Measurements from ENCODE around the gene RBM14. TPM values are rescaled to one million over a fixed set of nuclear protein-coding genes. Genes with fewer than 3 reads are reported as not detected.

Gene RBM14
- total and polyA plus RNA-seq, 10 of the 15 experiments (the other 5 are each of a cell fraction or from before 2014, with no cell fraction given) = 5.4 to 140 (median 44.5) TPM

GRCh38 chr11:66612458-66612857 lies 4.0 kb upstream of the RBM14 start:
- H3K27me3 ChIP-seq (replicated peaks in 1 of 2; ENCODE audit: control insufficient read depth in 2 of 2, insufficient read depth in 2 of 2, low read length in 1 of 2) = no peaks in the 10 kb centered on the region
- no peak overlapping the region for H3K4me3 ChIP-seq
- RAD21 ChIA-PET (ENCODE audit: unreplicated experiment) = interaction anchor here (1.3 to 1.4 kb wide), 2 partner anchors 26 to 33 kb away, joined by 3 to 4 read pairs; partner anchors contain the start of gene RBM4
- TF ChIP-seq SIX5 (IDR thresholded peaks at IDR 0.05; ENCODE audit: low read depth, low read length, severe bottlenecking) = no peak
- no peak for ATAC-seq
- H3K36me3 ChIP-seq (ENCODE audit: control insufficient read depth in 2 of 2, insufficient read depth in 2 of 2, low read length in 1 of 2) = no peaks in the 10 kb centered on the region
- no peaks in the 10 kb centered on the region for H3K9me3 ChIP-seq (replicated peaks; ENCODE audit: control insufficient read depth, insufficient read depth, low read length)
- WGBS (ENCODE audit: insufficient coverage, insufficient replicate concordance, low lambda C conversion rate, missing lambda C conversion rate) = 100% methylated on average over 1 of the region's 1 CpG
- H3K79me2 ChIP-seq (ENCODE audit: control insufficient read depth, insufficient read depth, low read length) = peaks cover 18% of the 10 kb centered on the region
- DNase-seq (ENCODE audit: low read depth, low spot score) = no peak
- no peak overlapping the region for H3K9ac ChIP-seq (ENCODE audit: control insufficient read depth, insufficient read depth, low read length)
- no peak for FAIRE-seq
- in situ Hi-C loops (cut with MboI) = no loop called here
- BruUV-seq (replicated peaks) = no TSS peak
- SMC1A ChIA-PET (ENCODE audit: uncharacterized antibody, unreplicated experiment) = interaction anchor here (2.3 to 2.9 kb wide), 2 partner anchors 26 to 65 kb away, joined by 10 to 12 read pairs; partner anchors contain the start of genes RBM4 and RBM4B
- peaks cover 32% of the 10 kb centered on the region for H3K4me1 ChIP-seq (ENCODE audit: control insufficient read depth, insufficient read depth, low read length)
- intact Hi-C loops (cut with micrococcal nuclease; ENCODE audit: unreplicated experiment) = no loop called here
- no peak overlapping the region for H2AFZ ChIP-seq (ENCODE audit: control insufficient read depth, low read depth, low read length)
- no peak overlapping the region for H3K27ac ChIP-seq (ENCODE audit: control insufficient read depth, insufficient read depth)
- CTCF ChIA-PET = interaction anchor here (0.8 to 1.4 kb wide), 3 partner anchors 14 to 66 kb away, joined by 3 to 4 read pairs (median 3); partner anchors contain the start of genes CCDC87 and ZDHHC24
- POLR2A ChIA-PET = interaction anchor here (1.1 to 1.2 kb wide), 3 partner anchors 9 to 65 kb away, joined by 3 to 6 read pairs (median 3); no protein-coding TSS in a partner anchor
- H4K20me1 ChIP-seq (ENCODE audit: control insufficient read depth, insufficient read depth) = peaks cover 2% of the 10 kb centered on the region
- H3K4me2 ChIP-seq (ENCODE audit: control insufficient read depth, insufficient read depth) = no peak overlapping the region

GRCh38 chr11:66614073-66614472 lies 2.4 kb upstream of the RBM14 start:
- H4K20me1 ChIP-seq (ENCODE audit: control insufficient read depth, insufficient read depth) = peaks cover 11% of the 10 kb centered on the region
- 94% methylated on average over 13 of the region's 13 CpGs for WGBS (ENCODE audit: insufficient coverage, insufficient replicate concordance, low lambda C conversion rate, missing lambda C conversion rate)
- no peaks in the 10 kb centered on the region for H3K27me3 ChIP-seq (replicated peaks in 1 of 2; ENCODE audit: control insufficient read depth in 2 of 2, insufficient read depth in 2 of 2, low read length in 1 of 2)
- peaks cover 34% of the 10 kb centered on the region for H3K79me2 ChIP-seq (ENCODE audit: control insufficient read depth, insufficient read depth, low read length)
- in situ Hi-C loops (cut with MboI) = no loop called here
- no peak overlapping the region for H3K4me3 ChIP-seq
- H3K9ac ChIP-seq (ENCODE audit: control insufficient read depth, insufficient read depth, low read length) = no peak overlapping the region
- peaks cover 0 to 8% of the 10 kb centered on the region in 2 experiments; a peak in 1 of 4 replicates for H3K36me3 ChIP-seq (ENCODE audit: control insufficient read depth in 2 of 2, insufficient read depth in 2 of 2, low read length in 1 of 2)
- no peak overlapping the region for H3K27ac ChIP-seq (ENCODE audit: control insufficient read depth, insufficient read depth)
- no TSS peak for BruUV-seq (replicated peaks)
- H3K9me3 ChIP-seq (replicated peaks; ENCODE audit: control insufficient read depth, insufficient read depth, low read length) = no peaks in the 10 kb centered on the region
- no peak overlapping the region for H3K4me2 ChIP-seq (ENCODE audit: control insufficient read depth, insufficient read depth)
- POLR2A ChIA-PET = interaction anchor here (0.7 to 1.3 kb wide), 3 partner anchors 24 to 1660 kb away, joined by 3 to 4 read pairs (median 3); partner anchors contain the start of gene RBM4
- TF ChIP-seq TCF7 (IDR thresholded peaks at IDR 0.05; ENCODE audit: borderline replicate concordance) (no peak), FOXM1 (IDR thresholded peaks at IDR 0.05; ENCODE audit: low read depth, low read length) (no peak), TAF1 (IDR thresholded peaks at IDR 0.05; ENCODE audit: borderline replicate concordance, low read depth, low read length) (no peak)
- CTCF ChIA-PET = no interaction called here
- DNase-seq (ENCODE audit: low read depth, low spot score) (no peak), FAIRE-seq (no peak), ATAC-seq (no peak)
- peaks cover 25% of the 10 kb centered on the region for H3K4me1 ChIP-seq (ENCODE audit: control insufficient read depth, insufficient read depth, low read length)
- no peak overlapping the region for H2AFZ ChIP-seq (ENCODE audit: control insufficient read depth, low read depth, low read length)
- RAD21 ChIA-PET (ENCODE audit: unreplicated experiment) = no interaction called here
- SMC1A ChIA-PET (ENCODE audit: uncharacterized antibody, unreplicated experiment) = no interaction called here
- intact Hi-C loops (cut with micrococcal nuclease; ENCODE audit: unreplicated experiment) = no loop called here
